ENCODE results near the gene HTT.

DNA sequence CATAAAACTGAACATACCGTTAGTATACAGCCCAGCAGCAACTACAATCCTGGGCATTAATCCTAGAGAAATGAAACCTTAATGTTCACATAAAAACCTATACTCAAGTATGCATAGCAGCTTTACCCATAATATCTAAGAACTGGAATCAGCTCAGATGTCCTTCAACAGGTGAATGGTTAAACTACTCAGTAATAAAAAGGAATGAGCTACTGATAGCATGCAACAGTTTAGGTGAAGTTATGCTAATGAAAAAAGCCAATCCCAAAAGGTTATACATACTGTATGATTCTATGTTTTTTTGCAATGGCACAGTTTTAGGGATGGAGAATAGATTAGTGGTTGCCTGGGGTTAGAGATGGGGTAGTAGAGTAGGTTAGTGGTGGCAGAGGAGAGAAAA is 9.3 kb downstream of the HTT start:
- TF ChIP-seq, protein P1, sequence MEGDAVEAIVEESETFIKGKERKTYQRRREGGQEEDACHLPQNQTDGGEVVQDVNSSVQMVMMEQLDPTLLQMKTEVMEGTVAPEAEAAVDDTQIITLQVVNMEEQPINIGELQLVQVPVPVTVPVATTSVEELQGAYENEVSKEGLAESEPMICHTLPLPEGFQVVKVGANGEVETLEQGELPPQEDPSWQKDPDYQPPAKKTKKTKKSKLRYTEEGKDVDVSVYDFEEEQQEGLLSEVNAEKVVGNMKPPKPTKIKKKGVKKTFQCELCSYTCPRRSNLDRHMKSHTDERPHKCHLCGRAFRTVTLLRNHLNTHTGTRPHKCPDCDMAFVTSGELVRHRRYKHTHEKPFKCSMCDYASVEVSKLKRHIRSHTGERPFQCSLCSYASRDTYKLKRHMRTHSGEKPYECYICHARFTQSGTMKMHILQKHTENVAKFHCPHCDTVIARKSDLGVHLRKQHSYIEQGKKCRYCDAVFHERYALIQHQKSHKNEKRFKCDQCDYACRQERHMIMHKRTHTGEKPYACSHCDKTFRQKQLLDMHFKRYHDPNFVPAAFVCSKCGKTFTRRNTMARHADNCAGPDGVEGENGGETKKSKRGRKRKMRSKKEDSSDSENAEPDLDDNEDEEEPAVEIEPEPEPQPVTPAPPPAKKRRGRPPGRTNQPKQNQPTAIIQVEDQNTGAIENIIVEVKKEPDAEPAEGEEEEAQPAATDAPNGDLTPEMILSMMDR (IDR thresholded peaks at IDR 0.05; ENCODE audit: insufficient read depth, low read depth, low read length) = no peak
- TF ChIP-seq EZH2 (IDR thresholded peaks at IDR 0.05; ENCODE audit: insufficient read depth, low read length) = no peak

Data from astrocyte (in vitro differentiated cells and primary cell).